ENCODE results near the gene HELZ. TPM values are rescaled to one million over a fixed set of nuclear protein-coding genes. Genes with fewer than 3 reads are reported as not detected.
"Not testable (repeated sequence)": the region's sequence is repeated elsewhere in the genome, so short reads cannot be mapped to it uniquely, and the experiment has no call there.

HELZ gene
- total and polyA plus RNA-seq, 7 donors: 1.8 to 55.7 (median 30.8) TPM

DNA sequence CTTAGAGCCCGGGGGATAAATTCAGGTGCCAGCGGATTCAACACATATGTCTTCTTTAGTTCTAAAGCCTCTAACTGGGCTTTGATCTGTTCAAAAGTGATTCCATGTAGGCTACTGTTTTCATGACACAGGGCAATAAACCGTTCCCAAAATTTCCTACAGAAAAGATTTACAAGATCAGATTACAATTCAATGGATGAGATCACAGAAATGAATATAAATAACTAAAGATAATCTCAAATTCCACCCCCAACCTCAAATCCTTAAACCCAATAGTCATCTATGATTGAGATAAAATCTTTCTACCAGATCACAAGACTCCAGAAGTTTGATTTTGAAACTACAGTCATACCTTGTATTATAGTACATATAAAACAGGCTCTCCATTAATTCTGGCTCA, 116.3 kb downstream of the HELZ start:
- Histone ChIP-seq H3K27ac (no peak overlapping the region), H3K36me3 (ENCODE audit: insufficient read depth in 1 of 2, low read depth in 1 of 2) (peaks cover 0 to 39% of the 10 kb centered on the region in 2 donors), H3K4me3 (no peak overlapping the region), H3K4me1 (no peaks in the 10 kb centered on the region), H3K9me3 (no peaks in the 10 kb centered on the region), H3K27me3 (ENCODE audit: insufficient read depth in 3 of 3, low read length in 2 of 3) (no peaks in the 10 kb centered on the region)
- ATAC-seq (no peak), DNase-seq (no peak)
- WGBS, 3 donors: 72 to 86% (median 78%) methylated on average over 3 of the region's 3 CpGs
- TF ChIP-seq, protein P1, sequence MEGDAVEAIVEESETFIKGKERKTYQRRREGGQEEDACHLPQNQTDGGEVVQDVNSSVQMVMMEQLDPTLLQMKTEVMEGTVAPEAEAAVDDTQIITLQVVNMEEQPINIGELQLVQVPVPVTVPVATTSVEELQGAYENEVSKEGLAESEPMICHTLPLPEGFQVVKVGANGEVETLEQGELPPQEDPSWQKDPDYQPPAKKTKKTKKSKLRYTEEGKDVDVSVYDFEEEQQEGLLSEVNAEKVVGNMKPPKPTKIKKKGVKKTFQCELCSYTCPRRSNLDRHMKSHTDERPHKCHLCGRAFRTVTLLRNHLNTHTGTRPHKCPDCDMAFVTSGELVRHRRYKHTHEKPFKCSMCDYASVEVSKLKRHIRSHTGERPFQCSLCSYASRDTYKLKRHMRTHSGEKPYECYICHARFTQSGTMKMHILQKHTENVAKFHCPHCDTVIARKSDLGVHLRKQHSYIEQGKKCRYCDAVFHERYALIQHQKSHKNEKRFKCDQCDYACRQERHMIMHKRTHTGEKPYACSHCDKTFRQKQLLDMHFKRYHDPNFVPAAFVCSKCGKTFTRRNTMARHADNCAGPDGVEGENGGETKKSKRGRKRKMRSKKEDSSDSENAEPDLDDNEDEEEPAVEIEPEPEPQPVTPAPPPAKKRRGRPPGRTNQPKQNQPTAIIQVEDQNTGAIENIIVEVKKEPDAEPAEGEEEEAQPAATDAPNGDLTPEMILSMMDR (IDR thresholded peaks at IDR 0.05): no peak
- intact Hi-C loops (cut with DNase I): no loop called here

GRCh38 chr17:67127925-67128324, 117.1 kb downstream of the HELZ start:
- H3K27ac ChIP-seq: no peak overlapping the region

DNA sequence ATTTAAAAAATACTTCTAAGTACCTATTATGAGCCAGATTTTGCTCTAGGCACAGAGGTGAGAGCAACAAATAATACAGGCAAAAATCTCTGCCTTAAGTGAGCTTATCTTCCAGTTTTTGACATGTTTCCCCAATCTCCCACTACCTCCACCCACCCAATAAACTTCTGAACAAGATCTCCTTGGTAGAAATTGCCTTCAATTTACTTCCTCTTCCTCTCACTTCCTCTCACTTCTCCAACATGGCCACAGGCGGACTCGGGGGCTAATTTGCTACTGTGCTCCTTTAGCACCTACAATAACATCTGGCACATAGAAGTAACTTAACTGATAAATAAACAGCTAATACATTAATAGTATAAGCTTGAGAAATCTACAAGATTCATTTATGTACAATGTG, 118.0 kb downstream of the HELZ start:
- H3K27ac ChIP-seq: no peak overlapping the region
- DNase-seq (no peak), ATAC-seq (no peak)
- H3K4me3 ChIP-seq: no peak overlapping the region
- intact Hi-C loops (cut with DNase I): no loop called here
- no peaks in the 10 kb centered on the region for H3K4me1 ChIP-seq
- H3K9me3 ChIP-seq: no peaks in the 10 kb centered on the region
- peaks cover 0 to 49% of the 10 kb centered on the region in 2 donors for H3K36me3 ChIP-seq (ENCODE audit: insufficient read depth in 1 of 2, low read depth in 1 of 2)
- no peaks in the 10 kb centered on the region for H3K27me3 ChIP-seq (ENCODE audit: insufficient read depth in 3 of 3, low read length in 2 of 3)
- WGBS, 3 donors: 31 to 80% (median 36%) methylated on average over 2 of the region's 2 CpGs
- TF ChIP-seq, protein P1 (IDR thresholded peaks at IDR 0.05): no peak

More at GRCh38 chr17:67127925-67128324, 117.1 kb downstream of the HELZ start:
- Histone ChIP-seq H3K4me3 (no peak overlapping the region), H3K36me3 (ENCODE audit: insufficient read depth in 1 of 2, low read depth in 1 of 2) (peaks cover 0 to 42% of the 10 kb centered on the region in 2 donors), H3K27me3 (ENCODE audit: insufficient read depth in 3 of 3, low read length in 2 of 3) (no peaks in the 10 kb centered on the region), H3K4me1 (no peaks in the 10 kb centered on the region), H3K9me3 (no peaks in the 10 kb centered on the region)
- WGBS, 3 donors: 89 to 93% (median 90%) methylated on average over 2 of the region's 2 CpGs
- no peak for DNase-seq
- intact Hi-C loops (cut with DNase I): no loop called here
- TF ChIP-seq, protein P1 (IDR thresholded peaks at IDR 0.05): no peak
- no peak for ATAC-seq

DNA sequence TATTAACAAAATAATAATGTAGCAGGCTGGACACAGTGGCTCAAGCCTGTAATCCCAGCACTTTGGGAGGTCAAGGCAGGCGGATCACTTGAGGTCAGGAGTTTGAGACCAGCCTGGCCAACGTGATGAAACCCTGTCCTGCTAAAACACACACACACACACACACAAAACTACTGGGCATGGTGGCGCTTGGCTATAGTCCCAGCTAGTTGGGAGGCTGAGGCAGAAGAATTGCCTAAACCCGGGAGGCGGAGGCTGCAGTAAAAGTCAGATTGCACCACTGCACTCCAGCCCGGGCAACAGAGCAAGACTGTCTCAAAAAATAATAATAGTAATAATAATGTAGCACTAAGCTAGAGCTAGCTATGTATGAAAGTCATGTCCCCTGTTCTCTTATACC, 118.5 kb downstream of the HELZ start:
- DNase-seq; H3K4me3 ChIP-seq; H3K27me3 ChIP-seq (ENCODE audit: insufficient read depth in 3 of 3, low read length in 2 of 3); H3K9me3 ChIP-seq; H3K4me1 ChIP-seq; ATAC-seq; H3K27ac ChIP-seq; intact Hi-C loops (cut with DNase I): not testable (repeated sequence)
- peaks cover 0 to 53% of the 10 kb centered on the region in 2 donors for H3K36me3 ChIP-seq (ENCODE audit: insufficient read depth in 1 of 2, low read depth in 1 of 2)
- whole genome bisulfite sequencing, 3 donors: 80 to 89% (median 85%) methylated on average over 6 of the region's 6 CpGs

- H3K27me3 ChIP-seq (ENCODE audit: insufficient read depth in 3 of 3, low read length in 2 of 3): no peaks in the 10 kb centered on the region
- TF ChIP-seq, protein P1 (IDR thresholded peaks at IDR 0.05): no peak
- H3K36me3 ChIP-seq (ENCODE audit: insufficient read depth in 1 of 2, low read depth in 1 of 2): peaks cover 0 to 60% of the 10 kb centered on the region in 2 donors
- no peak overlapping the region for H3K4me3 ChIP-seq
- H3K9me3 ChIP-seq: no peaks in the 10 kb centered on the region
- intact Hi-C loops (cut with DNase I): no loop called here
- no peak overlapping the region for H3K27ac ChIP-seq
- 93 to 100% (median 97%) methylated on average over 1 of the region's 1 CpG for WGBS, 3 donors
- ATAC-seq: no peak
- H3K4me1 ChIP-seq: peaks cover 10% of the 10 kb centered on the region
- no peak for DNase-seq
Measured at GRCh38 chr17:67125924-67126323, 119.1 kb downstream of the HELZ start.
